Measurements from ENCODE around the gene RORC.
"Not testable (repeated sequence)": the region's sequence is repeated elsewhere in the genome, so short reads cannot be mapped to it uniquely, and the experiment has no call there.

The RORC gene

DNA sequence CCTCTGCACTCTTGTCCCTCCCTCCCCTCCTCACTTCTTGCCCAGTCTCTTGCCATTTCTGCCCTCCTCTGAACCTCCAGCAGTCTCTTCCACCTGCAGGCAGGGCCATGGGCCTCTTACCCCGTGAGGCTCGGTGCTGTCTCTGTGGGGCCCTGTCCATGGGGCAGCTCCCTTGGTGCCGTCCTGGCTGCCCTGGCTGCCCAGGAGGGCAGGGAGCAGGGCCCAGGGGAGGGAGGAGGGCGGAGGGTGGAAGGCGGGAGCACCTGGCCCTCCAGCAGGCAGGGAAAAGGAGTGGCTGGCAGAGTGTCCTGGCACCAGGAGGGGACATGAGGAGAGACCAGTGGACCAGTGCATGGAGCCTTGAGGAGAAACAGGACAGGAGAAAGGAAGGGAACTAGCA lies at the start of gene RORC:
TSS of gene RORC (minus strand) at position 198 of the 400 bp plus-strand sequence. CDS start at position 160, 38 bp downstream.
- no peak for FAIRE-seq

DNA sequence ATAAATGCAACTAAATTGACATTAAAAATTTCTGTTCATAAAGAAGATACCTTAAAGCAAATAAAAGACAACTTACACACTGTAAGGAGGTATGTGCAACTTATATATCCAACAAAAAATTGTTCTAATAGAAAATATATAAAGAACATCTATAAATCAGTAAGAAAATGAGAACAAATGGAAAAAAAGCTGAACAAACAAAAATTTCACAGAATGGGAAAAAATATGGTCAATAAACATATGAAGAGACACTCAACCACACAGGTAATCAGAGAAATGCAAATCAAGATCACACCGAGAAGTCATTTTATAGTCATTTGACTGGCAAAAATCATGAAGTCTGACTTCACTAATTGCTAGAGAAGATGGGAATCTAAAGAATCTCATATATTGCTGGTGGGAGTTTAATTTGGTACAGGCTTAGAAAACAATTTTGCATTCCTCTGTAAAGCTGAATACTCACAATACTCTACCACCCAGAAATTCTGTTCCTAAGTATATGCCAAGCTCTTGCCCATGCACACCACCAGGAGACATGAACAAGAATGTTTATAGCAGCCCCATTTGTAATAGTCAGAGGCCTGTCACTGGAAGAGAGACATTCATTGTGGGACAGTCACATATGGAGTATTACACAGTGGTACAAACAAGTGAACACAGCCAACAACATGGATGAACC lies 44.0 kb upstream of the RORC start:
- no peak for FAIRE-seq

DNA sequence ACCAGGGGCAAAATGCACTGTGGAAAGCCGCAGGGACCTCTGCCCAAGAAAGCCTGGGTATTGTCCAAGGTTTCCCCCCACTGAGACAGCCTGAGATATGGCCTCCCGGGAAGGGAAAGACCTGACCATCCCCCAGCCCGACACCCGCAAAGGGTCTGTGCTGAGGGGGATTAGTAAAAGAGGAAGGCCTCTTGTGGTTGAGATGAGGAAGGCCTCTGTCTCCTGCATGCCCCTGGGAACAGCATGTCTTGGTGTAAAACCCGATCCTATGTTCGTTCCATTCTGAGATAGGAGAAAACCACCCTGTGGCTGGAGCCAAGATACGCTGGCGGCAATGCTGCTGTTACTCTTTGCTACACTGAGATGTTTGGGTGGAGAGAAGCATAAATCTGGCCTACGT lies 41.2 kb upstream of the RORC start:
- not testable (repeated sequence) for FAIRE-seq

DNA sequence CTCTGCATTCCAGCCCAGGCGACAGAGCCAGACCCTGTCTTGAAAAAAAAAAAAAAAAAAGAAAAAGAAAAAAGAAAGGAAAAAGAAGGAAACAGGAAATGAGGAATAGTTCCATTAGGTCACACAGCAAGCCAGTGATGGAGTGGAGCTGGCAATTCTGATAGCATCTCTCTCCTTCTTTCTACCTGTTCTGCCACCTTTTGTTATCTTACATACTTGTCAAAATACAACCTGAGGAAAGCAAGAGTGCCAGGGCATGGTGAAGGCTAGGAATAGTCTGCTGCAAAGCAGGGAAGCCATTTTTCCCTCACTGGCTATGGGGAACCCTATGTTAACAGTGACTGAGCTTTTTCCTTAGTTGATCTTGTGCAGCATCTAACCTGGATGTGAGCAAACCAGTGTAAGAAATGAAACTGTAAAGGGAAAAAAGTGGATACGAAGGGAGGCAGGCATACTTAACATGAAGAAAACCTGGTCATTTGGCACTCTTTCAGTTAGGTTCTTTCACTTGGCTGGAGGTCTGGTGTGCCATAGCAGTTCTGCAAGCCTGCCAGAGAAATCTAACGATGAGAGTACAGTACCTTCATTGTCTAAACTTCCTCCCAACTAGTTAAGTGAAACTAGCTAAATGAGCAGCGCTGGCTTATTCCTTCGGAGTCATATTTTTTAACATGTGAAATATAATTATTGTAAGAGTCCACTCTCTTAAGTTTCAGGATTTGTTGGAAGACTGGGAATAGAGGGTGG lies 39.9 kb upstream of the RORC start:
- no peak for FAIRE-seq

DNA sequence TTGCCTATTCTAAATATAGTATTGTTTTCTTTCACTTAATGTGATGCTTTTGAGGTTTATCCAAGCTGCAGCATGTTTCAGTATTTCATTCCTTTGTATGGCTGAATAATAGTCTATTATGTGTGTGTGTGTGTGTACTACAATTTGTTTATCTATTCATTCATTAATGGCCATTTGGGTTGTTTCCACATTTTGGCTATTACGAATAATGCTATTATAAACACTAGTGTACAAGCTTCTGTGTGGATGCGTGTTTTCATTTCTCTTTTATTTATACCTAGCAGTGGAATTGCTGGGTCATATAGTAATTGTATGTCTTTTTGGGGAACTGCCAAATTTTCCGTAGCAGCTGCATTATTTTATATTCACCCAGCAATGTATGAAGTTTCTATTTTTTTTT lies 36.9 kb upstream of the RORC start:
- no peak for FAIRE-seq

DNA sequence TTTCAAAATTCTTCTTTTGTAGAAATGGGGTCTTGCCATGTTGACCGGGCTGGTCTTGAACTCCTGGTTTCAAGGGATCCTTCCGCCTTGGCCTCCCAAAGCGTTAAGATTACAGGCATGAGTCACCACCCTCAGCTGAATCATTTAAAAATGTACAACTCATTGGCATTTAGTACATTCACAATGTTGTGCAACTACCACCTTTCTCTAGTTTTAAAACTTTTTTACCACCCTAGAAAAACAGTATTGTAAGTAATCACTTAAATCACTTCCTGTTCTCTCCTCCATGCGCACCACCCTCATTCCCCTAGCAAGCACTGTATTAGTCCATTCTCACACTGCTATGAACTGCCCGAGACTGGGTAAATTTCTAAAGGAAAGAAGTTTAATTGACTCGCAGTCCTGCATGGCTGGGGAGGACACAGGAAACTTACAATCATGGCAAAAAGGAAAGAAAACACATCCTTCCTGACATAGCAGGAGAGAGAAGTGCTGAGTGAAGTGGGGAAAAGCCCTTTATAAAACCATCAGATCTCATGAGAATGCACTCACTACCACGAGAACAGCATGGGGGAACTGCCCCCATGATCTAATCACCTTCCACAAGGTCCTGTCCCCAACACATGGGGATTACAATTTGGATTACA lies 36.3 kb upstream of the RORC start:
- FAIRE-seq: no peak

DNA sequence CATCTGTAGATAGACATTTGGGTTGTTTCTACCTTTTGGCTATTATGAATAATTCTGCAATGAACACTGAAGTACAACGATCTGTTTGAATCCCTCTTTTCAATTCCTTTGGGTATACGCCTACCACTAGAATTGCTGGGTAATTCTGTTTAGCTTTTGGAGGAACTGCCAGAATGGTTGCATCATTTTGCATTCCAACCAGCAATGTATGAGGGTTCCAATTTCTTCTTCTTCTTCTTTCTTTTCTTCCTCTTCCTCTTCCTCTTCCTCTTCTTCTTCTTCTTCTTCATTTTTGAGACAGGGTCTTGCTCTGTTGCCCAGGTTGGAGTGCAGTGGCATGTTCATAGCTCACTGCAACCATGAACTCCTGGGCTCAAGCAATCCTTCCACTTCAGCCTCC lies 35.7 kb upstream of the RORC start:
- FAIRE-seq: no peak

DNA sequence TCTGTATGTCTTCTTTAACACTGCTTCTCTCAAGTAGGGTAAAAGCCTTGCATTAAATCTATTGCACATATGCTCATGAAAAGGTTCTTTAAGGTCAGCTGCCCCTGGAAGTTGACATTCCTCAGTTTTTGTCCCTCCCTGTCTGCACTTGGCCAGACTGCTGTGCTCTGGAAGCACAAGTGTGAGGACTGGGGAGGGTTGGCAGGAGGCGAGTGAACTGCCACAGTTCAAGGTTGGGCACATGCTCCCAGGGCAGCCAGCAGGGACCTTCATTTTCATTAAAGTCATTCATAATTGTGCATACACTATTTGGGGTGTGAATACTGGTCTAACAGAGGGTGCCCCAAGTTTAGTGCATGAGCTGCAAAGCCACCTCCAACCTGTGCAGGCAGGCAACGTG lies 32.8 kb upstream of the RORC start:
- no peak for FAIRE-seq

DNA sequence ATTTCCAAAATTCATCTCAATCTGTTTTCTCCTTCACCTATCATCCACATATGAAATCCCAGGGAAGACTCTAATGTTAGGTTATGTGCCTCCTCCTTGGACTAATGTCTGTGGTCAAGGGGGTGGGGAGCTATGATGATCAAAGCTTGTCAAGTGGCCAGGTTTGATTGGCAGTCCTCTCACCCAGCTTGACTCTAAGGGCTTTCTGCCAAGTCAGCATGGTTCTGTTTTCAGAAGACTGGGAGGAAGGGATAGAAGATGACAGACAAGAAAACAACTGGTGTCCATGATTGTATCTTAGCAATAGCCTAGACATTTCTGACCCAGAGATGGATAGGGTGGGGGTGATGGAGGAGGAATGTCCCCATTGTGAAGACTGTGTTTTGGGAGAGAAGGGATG lies 31.0 kb upstream of the RORC start:
- FAIRE-seq: no peak

DNA sequence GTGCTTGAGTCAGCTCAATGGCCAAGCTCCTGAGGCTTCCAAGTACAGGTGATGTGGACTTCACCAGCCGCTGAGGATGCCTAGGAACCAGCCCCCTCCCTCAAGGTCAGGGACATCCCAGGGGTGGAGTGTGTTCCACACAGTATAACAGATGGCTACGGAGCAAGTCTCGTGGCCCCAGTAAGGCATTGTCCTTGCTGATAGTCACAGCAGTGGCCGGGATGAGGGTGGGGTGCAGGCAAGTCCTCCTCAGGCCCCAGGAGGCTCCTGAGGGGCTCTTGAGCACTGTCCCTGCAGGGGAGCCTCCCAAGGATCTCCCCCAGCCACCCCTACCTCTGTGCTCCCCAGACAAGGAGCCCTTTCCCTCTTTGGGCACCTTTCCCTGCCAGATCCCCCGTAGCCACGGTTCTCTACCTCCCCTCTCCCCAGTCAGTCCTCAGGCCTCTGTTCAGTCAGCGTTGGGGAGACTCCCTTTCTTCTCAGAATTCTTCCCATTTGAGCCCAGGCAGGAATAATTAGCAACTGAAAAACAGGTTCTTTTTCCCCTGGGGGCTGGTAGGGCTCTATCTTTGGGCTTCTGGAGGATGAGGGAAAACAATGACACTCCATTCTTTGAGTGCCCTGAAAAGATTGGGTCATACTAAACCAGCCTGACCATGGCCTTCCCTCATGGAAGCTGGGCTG lies 29.0 kb upstream of the RORC start:
- no peak for FAIRE-seq

DNA sequence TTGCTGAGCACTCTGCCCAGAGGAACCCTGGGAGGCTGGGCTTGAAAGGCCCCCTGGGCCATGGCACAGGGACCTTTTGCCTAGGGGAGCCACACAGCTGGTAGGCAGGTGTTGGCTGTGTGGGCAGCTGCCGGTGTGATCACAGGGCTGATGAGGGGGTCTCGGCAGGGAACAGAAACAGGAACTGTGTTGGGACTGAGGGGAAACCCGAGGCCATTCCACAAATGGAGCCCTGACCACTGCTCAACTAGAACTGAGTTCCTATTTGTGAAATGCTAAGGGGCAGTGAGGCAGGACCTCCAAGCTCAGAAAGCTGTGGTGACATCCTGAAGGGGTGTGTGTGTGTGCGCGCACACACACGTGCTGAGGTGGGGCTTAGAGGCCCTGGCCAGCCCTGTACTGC lies 28.3 kb upstream of the RORC start:
- no peak for FAIRE-seq

DNA sequence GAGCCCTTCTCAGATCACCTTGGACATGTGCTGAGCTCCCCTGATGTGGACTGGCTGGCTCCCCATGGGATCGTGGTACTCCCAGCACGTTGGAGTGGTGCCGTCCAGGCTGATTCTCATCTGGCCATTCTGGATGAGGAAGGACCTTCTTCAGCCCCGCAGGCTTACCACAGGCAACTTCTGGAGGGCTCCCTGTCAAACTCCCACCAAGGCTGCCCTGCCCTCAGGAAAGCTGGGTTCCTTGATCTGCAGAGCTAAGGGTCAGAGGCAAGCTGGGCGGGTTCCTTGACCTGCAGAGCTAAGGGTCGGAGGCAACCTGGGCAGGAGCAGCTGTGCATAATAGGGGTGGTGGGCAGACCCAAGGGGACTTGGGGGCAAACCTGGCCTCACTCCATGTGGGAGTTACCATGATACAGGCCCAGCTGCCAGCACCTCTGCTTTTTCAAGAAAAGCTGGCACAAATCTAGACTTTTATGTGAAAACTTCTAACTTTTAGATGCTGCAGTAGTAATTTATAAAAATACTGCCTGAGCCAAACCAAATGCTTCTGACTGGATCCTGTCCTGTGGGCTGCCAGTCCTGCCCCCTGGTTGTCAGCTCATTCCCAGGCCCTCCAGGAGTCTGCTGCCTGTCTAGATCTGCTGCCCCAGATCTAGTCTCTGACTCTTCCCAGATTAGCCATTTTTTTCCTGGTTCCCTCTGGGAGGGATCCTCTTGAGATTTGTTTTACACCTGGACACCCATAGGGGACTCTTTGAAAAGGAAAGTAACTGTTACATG lies 27.5 kb upstream of the RORC start:
- FAIRE-seq: no peak

DNA sequence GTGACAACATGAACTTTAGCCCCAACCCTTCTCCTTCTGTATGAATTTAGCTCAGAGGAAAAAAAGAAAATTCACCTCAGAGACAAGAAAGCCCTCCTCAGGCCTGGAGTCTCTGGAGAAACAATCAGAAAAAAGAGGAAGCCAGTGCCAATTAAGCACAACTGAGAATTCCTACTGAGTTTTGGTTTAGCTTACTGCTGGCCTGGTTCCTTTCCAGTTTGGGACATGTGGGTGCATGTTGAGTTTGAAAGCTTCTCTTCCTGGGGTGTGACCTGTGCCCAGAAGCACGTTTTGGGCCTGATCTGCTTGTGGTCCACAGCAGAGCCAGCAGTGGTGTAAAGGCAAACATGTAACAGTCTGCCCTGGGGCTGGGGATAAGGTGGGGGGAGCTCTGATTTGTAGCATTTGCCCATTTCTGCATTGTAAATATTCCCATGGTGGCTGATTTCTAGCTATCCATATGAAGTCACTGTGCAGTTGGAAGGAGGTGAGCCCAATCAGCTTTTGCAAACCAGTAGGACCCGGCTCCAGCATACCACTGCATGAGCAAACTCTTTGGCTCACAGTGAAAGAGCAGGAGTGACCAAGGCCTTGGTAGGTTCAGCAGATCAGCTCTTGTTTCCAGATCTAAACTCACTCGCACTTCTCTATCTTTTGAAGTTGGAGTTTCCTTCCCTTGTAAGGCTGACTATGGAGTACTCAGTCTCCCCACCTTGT lies 26.6 kb upstream of the RORC start:
- FAIRE-seq: no peak

DNA sequence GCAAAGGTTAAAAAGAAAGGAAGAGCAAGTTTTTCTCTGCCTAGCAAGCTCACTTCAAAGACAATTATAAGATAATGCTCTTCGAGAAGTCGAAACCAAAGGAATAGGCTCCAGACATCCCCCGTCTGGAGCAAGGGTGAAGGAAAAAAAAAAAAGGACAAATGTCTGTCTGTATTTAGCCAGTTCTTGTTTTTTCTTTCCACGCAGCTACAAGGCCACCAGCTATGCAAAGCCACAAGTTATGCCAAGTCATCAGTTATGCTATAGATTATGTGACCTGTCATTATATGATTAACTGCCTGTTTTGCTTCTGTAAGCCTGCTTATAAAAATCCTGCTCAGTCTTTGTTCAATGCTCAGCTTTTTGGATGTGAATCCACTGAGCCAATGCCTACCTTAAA lies 24.3 kb upstream of the RORC start:
- FAIRE-seq: no peak

DNA sequence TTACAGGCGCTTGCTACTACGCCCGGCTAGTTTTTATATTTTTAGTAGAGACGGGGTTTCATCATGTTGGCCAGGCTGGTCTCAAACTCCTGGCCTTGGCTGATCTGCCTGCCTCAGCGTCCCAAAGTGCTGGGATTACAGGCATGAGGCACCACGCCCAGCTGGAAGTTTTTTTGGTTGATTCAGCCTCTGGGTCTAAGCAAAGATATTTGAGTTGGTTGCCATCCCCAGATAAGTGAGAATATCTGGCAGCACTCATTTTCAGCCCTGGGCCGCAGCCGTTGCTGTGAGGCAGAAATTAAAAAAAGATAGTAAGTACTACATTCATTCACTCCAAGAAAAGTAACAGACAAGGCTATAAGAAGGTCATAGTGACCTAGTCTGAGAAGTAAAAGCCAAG lies 23.9 kb upstream of the RORC start:
- not testable (repeated sequence) for FAIRE-seq

DNA sequence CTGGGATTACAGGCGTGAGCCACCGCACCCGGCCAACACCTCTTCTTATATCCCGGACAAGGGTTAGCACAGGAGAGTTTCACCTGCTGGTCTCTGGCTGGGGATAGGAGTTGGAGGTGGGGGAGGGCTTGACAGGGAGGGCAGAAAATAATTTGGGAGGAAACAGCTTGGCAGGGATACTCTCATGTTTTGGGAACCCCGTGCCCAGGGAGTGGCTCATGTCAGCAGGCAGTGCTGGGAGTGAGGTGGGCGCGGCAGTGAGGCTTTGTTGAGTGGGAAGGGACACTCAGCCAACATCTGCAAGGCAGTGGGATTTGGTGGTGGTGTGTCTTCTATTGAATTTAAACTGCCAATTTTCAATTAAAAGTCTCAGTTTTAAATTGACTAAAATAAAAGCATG lies 23.1 kb upstream of the RORC start:
- no peak for FAIRE-seq

DNA sequence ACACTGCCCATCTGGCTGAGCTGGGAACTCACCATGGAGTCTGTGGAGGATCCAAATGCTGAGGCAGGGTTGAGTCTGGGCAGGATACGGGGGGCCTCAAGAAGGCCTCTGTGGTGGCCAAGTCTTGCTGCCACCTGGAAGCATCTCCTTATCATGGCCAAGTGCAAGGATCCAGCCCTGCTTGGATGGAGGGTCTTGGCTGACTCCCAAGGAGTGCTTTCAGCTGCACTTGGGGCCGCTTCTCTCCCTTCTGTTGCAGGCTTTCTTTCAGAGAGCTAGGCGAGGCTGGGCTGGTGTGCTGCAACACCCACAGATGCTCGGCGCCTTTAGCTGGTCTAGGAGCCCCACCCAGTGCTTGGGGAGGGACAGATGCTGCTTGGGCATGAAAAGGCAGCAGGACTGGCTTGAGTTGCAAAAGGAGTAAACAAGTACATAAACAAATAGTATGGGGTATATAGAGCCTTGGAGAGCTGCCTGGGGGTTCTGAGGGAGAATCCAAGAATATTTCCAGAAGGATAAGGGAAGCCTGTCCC lies 21.9 kb upstream of the RORC start, which contains the start of gene THEM5:
TSS of gene THEM5 (minus strand) at position 302 of the 533 bp plus-strand sequence. CDS start at position 155, 147 bp downstream.
- FAIRE-seq: no peak

DNA sequence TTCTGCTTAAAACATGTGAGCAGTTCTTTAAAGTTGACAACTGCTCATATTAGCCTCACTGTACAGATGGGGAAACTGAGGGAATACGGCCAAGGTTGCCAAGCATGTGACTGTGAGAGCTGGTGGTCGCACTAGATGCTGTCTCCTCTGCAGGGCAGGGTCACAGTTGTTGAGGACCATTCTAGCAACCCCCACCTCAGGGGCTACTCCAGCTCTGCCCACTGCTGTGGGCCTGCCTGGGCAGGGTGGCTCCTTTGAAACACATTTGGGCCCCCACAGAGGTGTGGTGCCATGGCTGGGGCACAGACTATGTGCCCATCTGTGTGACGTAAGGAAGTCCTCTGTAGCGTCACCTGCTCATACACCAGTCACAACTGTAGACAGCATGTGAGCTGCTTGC lies 21.1 kb upstream of the RORC start:
- FAIRE-seq: no peak

DNA sequence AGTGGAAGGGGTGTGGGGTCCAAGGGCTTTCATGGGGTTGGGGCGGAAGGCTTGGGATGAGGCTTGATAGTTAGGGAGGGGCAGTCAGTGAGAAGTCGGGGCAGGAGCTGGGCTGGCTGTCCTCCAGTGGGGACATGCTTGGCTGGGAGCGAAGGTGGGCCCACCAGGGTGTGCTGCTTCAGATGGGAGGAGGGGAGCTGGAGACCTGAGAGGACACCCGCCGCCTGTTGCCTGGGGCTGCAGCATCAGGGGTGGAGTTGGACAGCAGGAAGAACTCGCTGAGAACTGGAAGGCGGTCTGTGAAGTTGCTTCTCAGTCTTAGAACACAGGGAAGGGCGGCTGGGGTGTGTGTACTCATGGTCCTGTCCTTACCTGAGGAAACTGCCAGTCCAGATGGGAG lies 20.3 kb upstream of the RORC start:
- FAIRE-seq: no peak

DNA sequence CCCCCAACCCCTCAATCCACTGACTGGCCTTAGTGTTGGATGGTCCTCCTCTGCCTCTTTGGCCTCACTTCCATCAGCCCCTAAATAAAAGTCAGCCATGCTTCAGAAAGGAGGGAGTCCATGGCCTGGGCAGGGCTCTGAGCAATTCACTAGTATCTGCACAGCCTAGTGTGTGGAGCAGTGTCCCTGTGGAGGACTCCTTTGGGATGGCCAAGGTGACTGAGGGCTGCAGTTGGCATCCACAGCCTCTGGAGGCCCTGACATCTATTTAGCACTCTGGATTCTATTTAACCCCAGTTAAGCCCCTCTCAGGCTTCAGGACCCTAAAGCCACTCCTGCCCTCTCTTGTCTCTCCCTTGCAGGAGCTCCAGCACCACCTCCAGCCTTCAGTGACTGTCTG lies 18.3 kb upstream of the RORC start:
- FAIRE-seq: no peak

DNA sequence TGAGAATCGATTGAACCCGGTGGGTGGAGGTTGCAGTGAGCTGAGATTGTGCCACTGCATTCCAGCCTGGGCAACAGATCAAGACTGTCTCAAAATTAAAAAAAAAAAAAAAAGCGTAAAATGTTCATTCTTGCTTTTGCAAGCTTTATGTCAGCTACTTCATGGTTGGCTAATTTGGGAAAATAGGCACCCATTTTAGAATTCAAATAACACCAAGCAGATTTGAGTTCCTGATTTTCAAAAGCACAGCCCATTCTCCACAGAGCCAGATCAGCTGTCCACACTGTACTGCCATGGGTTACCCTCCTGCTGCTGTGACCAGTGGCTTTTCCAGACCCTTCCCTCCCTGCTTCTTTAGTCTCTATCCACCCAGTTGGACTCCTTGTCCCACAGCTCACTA lies 17.5 kb upstream of the RORC start:
- FAIRE-seq: no peak

All from islet of Langerhans (tissue), 1 donor.